Effector memory CD4-positive, alpha-beta T cell (primary cell): Measurements from ENCODE around the gene TDO2.

Experiments
- DNase-seq, 3 donors: peaks; one replicate each; pipeline ENCODE4 v3.0.0-alpha.2; 2020
- H3K27ac ChIP-seq: 2 replicates; pipeline ENCODE4 v1.7.0; 2013; ENCODE audit warnings: mild to moderate bottlenecking, low read length, moderate library complexity; ENCODE audit not compliant: insufficient read depth, poor library complexity, severe bottlenecking
- H3K27me3 ChIP-seq: replicated peaks from 2 replicates; pipeline ENCODE4 v1.7.0; 2013; ENCODE audit warnings: mild to moderate bottlenecking, low read length; ENCODE audit not compliant: insufficient read depth, control insufficient read depth, poor library complexity, severe bottlenecking
- H3K36me3 ChIP-seq: 2 replicates; pipeline ENCODE4 v1.7.0; 2013; ENCODE audit warnings: mild to moderate bottlenecking, low read length, moderate library complexity; ENCODE audit not compliant: control insufficient read depth, insufficient read depth
- H3K4me1 ChIP-seq: 2 replicates; pipeline ENCODE4 v1.7.0; 2013; ENCODE audit warnings: low read length, mild to moderate bottlenecking; ENCODE audit not compliant: control insufficient read depth, insufficient read depth, poor library complexity, severe bottlenecking
- H3K4me3 ChIP-seq: 2 replicates; pipeline ENCODE4 v1.7.0; 2013; ENCODE audit warnings: low read length, low read depth, mild to moderate bottlenecking; ENCODE audit not compliant: insufficient read depth, poor library complexity, severe bottlenecking
- H3K9me3 ChIP-seq: 2 replicates; pipeline ENCODE4 v1.7.0; 2013; ENCODE audit warnings: mild to moderate bottlenecking, low read length, moderate library complexity; ENCODE audit not compliant: control insufficient read depth

Gene TDO2

DNA sequence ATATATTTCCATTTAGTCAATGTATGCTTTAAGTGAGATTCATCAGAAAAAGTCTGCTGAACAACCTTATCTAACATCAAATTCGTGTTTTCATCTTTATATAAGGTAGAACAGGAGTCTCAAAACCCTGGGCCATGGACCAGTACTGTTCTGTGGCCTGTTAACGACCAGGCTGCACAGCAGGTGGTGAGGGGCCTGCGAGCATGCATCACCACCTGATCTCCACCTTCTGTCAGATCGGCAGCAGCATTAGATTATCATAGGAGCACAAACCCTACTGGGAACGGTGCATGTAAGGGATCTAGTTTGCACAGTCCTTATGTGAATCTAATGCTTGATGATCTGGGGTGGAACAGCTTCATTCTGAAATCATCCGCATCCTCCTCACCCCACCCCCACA lies 47.0 kb downstream of the TDO2 start:
- H3K36me3 ChIP-seq, result no peaks in the 10 kb centered on the region
- no peak overlapping the region for H3K4me3 ChIP-seq
- H3K27me3 ChIP-seq, result no peaks in the 10 kb centered on the region
- H3K4me1 ChIP-seq, result no peaks in the 10 kb centered on the region
- DNase-seq, result no peak
- no peak overlapping the region for H3K27ac ChIP-seq
- no peaks in the 10 kb centered on the region for H3K9me3 ChIP-seq

GRCh38 chr4:155952501-155952901 lies 49.0 kb downstream of the TDO2 start:
- DNase-seq, result no peak
- H3K4me3 ChIP-seq, result no peak overlapping the region
- no peaks in the 10 kb centered on the region for H3K36me3 ChIP-seq
- H3K27me3 ChIP-seq, result no peaks in the 10 kb centered on the region
- H3K27ac ChIP-seq, result no peak overlapping the region
- H3K4me1 ChIP-seq, result no peaks in the 10 kb centered on the region
- no peaks in the 10 kb centered on the region for H3K9me3 ChIP-seq

DNA sequence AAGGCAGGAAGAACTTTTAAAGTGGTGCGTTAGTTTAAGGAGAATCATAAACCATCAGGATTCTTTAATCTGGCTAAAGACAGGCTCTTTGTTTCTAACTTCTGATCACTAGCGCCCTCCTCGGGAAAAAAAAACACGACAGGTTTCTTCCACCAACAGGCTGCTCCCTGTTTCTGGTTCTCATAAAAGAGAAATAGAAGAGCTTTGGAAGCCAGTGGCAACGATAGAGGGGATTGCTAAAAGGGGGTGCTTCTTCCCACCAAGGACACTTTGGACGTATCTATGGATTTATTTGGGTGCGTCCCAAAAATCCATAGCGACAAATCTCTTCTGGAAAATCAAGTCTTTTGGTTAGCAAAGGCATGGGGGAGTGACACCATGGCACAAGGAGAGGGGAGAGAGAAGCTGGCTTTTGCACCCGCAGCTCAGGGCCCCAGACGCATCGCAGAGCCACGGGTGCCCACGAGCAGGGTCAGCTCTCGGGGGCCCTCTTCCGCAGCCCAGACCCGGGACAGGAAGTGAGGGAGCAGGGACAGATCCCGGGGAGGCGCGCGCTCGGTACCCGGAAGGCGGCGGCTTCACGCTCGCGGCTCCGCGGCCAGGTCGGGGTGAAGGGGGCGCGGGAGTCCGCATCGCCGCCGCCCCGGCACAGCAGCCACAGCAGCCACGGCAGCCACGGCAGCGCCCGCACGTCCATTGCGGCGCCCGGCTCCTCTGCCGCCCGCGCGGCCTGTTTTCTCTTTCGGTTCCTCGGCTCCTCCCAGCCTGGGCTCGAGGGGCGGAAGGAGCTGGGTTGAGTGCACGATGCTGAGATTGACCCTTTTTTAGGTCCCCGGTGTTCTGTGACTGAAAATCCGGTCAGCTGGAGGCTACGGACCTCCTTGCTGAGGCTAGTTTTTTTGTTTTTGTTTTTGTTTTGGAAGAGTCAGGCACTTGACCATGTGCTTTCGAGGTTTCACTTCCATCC lies 49.9 kb downstream of the TDO2 start, which contains the start of gene CTSO:
TSS of gene CTSO (minus strand) at position 716 of the 967 bp plus-strand sequence. CDS start at position 697, 19 bp downstream.
- H3K36me3 ChIP-seq, result no peaks in the 10 kb centered on the region

DNA sequence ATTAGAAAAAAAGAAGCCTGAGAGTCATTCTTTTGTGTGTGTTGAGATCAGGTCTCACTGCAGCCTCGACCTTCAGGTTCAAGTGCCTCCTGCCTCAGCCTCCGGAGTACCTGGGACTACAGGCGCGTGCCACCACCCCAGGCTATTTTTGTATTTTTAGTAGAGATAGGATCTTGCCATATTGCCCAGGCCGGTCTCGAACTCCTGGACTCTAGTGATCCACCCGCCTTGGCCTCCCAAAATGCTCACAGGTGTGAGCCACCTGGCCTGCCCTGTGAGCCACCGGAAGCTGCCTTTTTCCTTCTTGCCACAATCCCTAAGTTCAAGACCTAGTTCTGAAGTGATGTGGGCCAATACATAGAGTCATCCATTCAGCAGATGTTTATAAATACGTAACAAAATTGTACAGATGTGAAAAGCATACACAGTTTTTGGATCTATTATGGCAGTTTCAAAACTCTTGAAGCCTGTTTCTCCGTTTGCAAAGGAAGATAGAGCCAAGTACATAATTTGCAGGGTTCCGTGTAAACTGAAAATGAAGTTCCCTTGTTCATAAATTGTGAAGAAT lies 50.7 kb downstream of the TDO2 start:
- H3K27me3 ChIP-seq, result no peaks in the 10 kb centered on the region
- H3K36me3 ChIP-seq, result no peaks in the 10 kb centered on the region
- no peak for DNase-seq
- H3K9me3 ChIP-seq, result no peaks in the 10 kb centered on the region
- H3K4me3 ChIP-seq, result peak overlapping the region; percentile 94
- H3K4me1 ChIP-seq, result no peaks in the 10 kb centered on the region
- peak overlapping the region; percentile 82 for H3K27ac ChIP-seq

More for the DNA sequence above, 49.9 kb downstream of the TDO2 start, which contains the start of gene CTSO:
- Histone ChIP-seq H3K9me3 (no peaks in the 10 kb centered on the region), H3K27ac (peak within 1 kb of the TSS; percentile 82), H3K4me1 (no peaks in the 10 kb centered on the region), H3K4me3 (peak within 1 kb of the TSS; percentile 94), H3K27me3 (no peaks in the 10 kb centered on the region)
- DNase-seq, result peak; percentile 36 to 52 (median 46)

- no peak for DNase-seq
- no peaks in the 10 kb centered on the region for H3K4me1 ChIP-seq
Observed at GRCh38 chr4:155954939-155955338, 51.4 kb downstream of the TDO2 start.

GRCh38 chr4:155956461-155956860 lies 53.0 kb downstream of the TDO2 start:
- no peak overlapping the region for H3K4me3 ChIP-seq
- H3K36me3 ChIP-seq, result no peaks in the 10 kb centered on the region
- no peaks in the 10 kb centered on the region for H3K27me3 ChIP-seq
- H3K4me1 ChIP-seq, result no peaks in the 10 kb centered on the region
- no peaks in the 10 kb centered on the region for H3K9me3 ChIP-seq
- DNase-seq, result no peak
- no peak overlapping the region for H3K27ac ChIP-seq

More at GRCh38 chr4:155954939-155955338, 51.4 kb downstream of the TDO2 start:
- H3K27me3 ChIP-seq, result no peaks in the 10 kb centered on the region
- H3K27ac ChIP-seq, result no peak overlapping the region
- no peak overlapping the region for H3K4me3 ChIP-seq
- no peaks in the 10 kb centered on the region for H3K9me3 ChIP-seq
- H3K36me3 ChIP-seq, result no peaks in the 10 kb centered on the region

- Histone ChIP-seq H3K4me1 (no peaks in the 10 kb centered on the region), H3K4me3 (no peak overlapping the region), H3K36me3 (no peaks in the 10 kb centered on the region), H3K27ac (no peak overlapping the region), H3K9me3 (no peaks in the 10 kb centered on the region), H3K27me3 (no peaks in the 10 kb centered on the region)
- no peak for DNase-seq
Observed at GRCh38 chr4:155959417-155959816, 55.9 kb downstream of the TDO2 start.

DNA sequence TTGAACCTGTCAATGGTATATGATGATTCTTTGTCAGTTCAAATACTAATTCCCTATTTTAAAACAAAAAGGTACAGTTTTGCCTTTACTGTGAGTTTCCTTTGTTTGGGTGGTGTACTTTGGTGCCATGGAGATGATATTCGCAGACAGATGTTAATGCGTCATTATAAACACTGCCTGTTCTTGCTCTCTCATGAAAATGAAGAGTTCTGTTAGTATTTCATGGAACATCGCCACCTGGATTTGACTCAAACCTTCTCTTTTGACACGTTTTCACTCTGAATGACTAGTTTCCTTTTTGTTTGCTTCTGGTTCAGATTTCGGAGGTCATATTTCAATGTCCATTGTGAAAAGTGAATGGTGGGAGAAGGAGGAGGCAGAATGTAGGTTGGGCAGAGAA lies 57.0 kb downstream of the TDO2 start:
- no peak for DNase-seq
- Histone ChIP-seq H3K9me3 (no peaks in the 10 kb centered on the region), H3K27ac (no peak overlapping the region), H3K4me1 (no peaks in the 10 kb centered on the region), H3K4me3 (no peak overlapping the region), H3K36me3 (no peaks in the 10 kb centered on the region), H3K27me3 (no peaks in the 10 kb centered on the region)

GRCh38 chr4:155961575-155961974 lies 58.1 kb downstream of the TDO2 start:
- Histone ChIP-seq H3K27me3 (no peaks in the 10 kb centered on the region), H3K4me1 (no peaks in the 10 kb centered on the region), H3K27ac (no peak overlapping the region), H3K9me3 (no peaks in the 10 kb centered on the region), H3K36me3 (no peaks in the 10 kb centered on the region), H3K4me3 (no peak overlapping the region)
- DNase-seq, result no peak

GRCh38 chr4:155962767-155963166 lies 59.3 kb downstream of the TDO2 start:
- Histone ChIP-seq H3K36me3 (no peaks in the 10 kb centered on the region), H3K4me3 (no peak overlapping the region), H3K27ac (no peak overlapping the region), H3K9me3 (no peaks in the 10 kb centered on the region), H3K4me1 (no peaks in the 10 kb centered on the region), H3K27me3 (no peaks in the 10 kb centered on the region)
- DNase-seq, result no peak
